ENCODE results near the gene FBN2. TPM values are rescaled to one million over a fixed set of nuclear protein-coding genes. Genes with fewer than 3 reads are reported as not detected.

The FBN2 gene
- total RNA-seq, 1 donor from 2014 or later: 0.58 TPM

- DNase-seq: no peak
- Histone ChIP-seq H3K36me3 (no peaks in the 10 kb centered on the region), H3K9me3 (no peaks in the 10 kb centered on the region), H3K27me3 (no peaks in the 10 kb centered on the region), H3K4me1 (no peaks in the 10 kb centered on the region), H3K27ac (no peak overlapping the region), H3K4me3 (no peak overlapping the region)
- intact Hi-C loops (cut with DNase I): no loop called here
- no peak for ATAC-seq
- no peak for TF ChIP-seq CTCF (IDR thresholded peaks at IDR 0.05)
These were observed 51.0 kb downstream of the FBN2 start for GRCh38 chr5:128487041-128487440.

GRCh38 chr5:128483738-128484137 is 54.3 kb downstream of the FBN2 start:
- no peak for TF ChIP-seq CTCF (IDR thresholded peaks at IDR 0.05)
- peaks cover 5% of the 10 kb centered on the region for H3K4me1 ChIP-seq
- ATAC-seq: no peak
- H3K36me3 ChIP-seq: no peaks in the 10 kb centered on the region
- H3K27ac ChIP-seq: no peak overlapping the region
- H3K4me3 ChIP-seq: no peak overlapping the region
- intact Hi-C loops (cut with DNase I): no loop called here
- no peaks in the 10 kb centered on the region for H3K27me3 ChIP-seq
- no peaks in the 10 kb centered on the region for H3K9me3 ChIP-seq
- no peak for DNase-seq

- DNase-seq (no peak), ATAC-seq (no peak)
- H3K4me1 ChIP-seq: peaks cover 9% of the 10 kb centered on the region
- H3K27ac ChIP-seq: no peak overlapping the region
- intact Hi-C loops (cut with DNase I): no loop called here
- H3K27me3 ChIP-seq: no peaks in the 10 kb centered on the region
- no peak overlapping the region for H3K4me3 ChIP-seq
- no peaks in the 10 kb centered on the region for H3K9me3 ChIP-seq
- TF ChIP-seq CTCF (IDR thresholded peaks at IDR 0.05): no peak
- no peaks in the 10 kb centered on the region for H3K36me3 ChIP-seq
These were observed 57.0 kb downstream of the FBN2 start for GRCh38 chr5:128480906-128481633.

DNA sequence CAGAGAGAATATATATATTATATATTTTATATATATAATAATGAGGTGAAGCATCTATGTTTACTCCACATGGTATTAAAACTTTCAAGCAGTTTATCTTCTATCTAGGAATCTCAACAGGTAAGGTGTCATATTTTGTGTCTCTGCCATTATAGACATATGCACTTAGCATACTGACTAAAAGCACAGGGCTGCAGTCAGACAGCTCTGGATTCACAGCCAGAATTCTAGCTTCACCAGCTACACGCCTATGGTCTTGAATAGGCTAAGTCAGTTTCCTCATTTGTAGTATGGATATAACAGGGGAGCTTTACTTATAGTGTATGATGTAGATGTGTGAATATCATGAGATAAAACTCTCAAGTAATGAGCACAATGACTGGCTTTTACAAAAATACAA is 57.9 kb downstream of the FBN2 start:
- no peaks in the 10 kb centered on the region for H3K27me3 ChIP-seq
- intact Hi-C loops (cut with DNase I): no loop called here
- no peaks in the 10 kb centered on the region for H3K36me3 ChIP-seq
- peaks cover 9% of the 10 kb centered on the region for H3K4me1 ChIP-seq
- no peak overlapping the region for H3K27ac ChIP-seq
- no peak for TF ChIP-seq CTCF (IDR thresholded peaks at IDR 0.05)
- H3K4me3 ChIP-seq: no peak overlapping the region
- H3K9me3 ChIP-seq: no peaks in the 10 kb centered on the region
- no peak for ATAC-seq
- DNase-seq: no peak

- Histone ChIP-seq H3K27ac (peak overlapping the region; percentile 4), H3K4me1 (peaks cover 9% of the 10 kb centered on the region), H3K27me3 (no peaks in the 10 kb centered on the region), H3K9me3 (no peaks in the 10 kb centered on the region), H3K4me3 (no peak overlapping the region), H3K36me3 (no peaks in the 10 kb centered on the region)
- intact Hi-C loops (cut with DNase I): no loop called here
- no peak for DNase-seq
- TF ChIP-seq CTCF (IDR thresholded peaks at IDR 0.05): no peak
- no peak for ATAC-seq
These were observed 59.4 kb downstream of the FBN2 start for GRCh38 chr5:128478386-128479368.

Measured in upper lobe of right lung (tissue), 1 donor.